ENCODE results near the gene KARS1. TPM values are rescaled to one million over a fixed set of nuclear protein-coding genes. Genes with fewer than 3 reads are reported as not detected.

The KARS1 gene
- total RNA-seq, 1 experiment from 2014 or later, result 119 TPM

- Histone ChIP-seq H3K9me3 (ENCODE audit: control insufficient read depth, insufficient read depth, low read depth, low read length) (no peaks in the 10 kb centered on the region), H3K27me3 (ENCODE audit: control insufficient read depth, insufficient read depth, low read length) (no peaks in the 10 kb centered on the region), H3K27ac (ENCODE audit: low read length) (no peak overlapping the region), H3K36me3 (ENCODE audit: control insufficient read depth, insufficient read depth, low read length) (no peaks in the 10 kb centered on the region), H3K4me1 (ENCODE audit: control insufficient read depth, insufficient read depth, low read length) (no peaks in the 10 kb centered on the region), H3K4me3 (ENCODE audit: low read depth in 2 of 2, low read length in 2 of 2) (no peak overlapping the region)
- ATAC-seq, result no peak
- TF ChIP-seq POLR2AphosphoS5 (IDR thresholded peaks at IDR 0.05; ENCODE audit: low read depth, low read length) (no peak), SIN3A (IDR thresholded peaks at IDR 0.05; ENCODE audit: borderline replicate concordance, insufficient read depth, low read depth, low read length) (no peak), TCF7L2 (IDR thresholded peaks at IDR 0.05; ENCODE audit: low read depth, low read length) (no peak), CTCF (IDR thresholded peaks at IDR 0.05) (no peak), REST (IDR thresholded peaks at IDR 0.05; ENCODE audit: insufficient read depth in 1 of 2, low read depth in 2 of 2, low read length in 1 of 2) (no peak)
- ChIA-PET POLR2A (no interaction called here), CTCF (no interaction called here)
- in situ Hi-C loops (cut with HindIII; ENCODE audit: low pct_unique_long_range_greater_than_20kb, low sequenced_read_pairs) (no loop called here), intact Hi-C loops (cut with micrococcal nuclease; ENCODE audit: unreplicated experiment) (no loop called here)
- BruUV-seq (replicated peaks), result no TSS peak
- DNase-seq (ENCODE audit: low read depth, low spot score), result no peak
Observed at GRCh38 chr16:75589306-75589705, 58.2 kb downstream of the KARS1 start.

- no peaks in the 10 kb centered on the region for H3K9me3 ChIP-seq (ENCODE audit: control insufficient read depth, insufficient read depth, low read depth, low read length)
- no peak overlapping the region for H3K4me3 ChIP-seq (ENCODE audit: low read depth in 2 of 2, low read length in 2 of 2)
- ATAC-seq (no peak), DNase-seq (ENCODE audit: low read depth, low spot score) (no peak)
- no peaks in the 10 kb centered on the region for H3K4me1 ChIP-seq (ENCODE audit: control insufficient read depth, insufficient read depth, low read length)
- no TSS peak for BruUV-seq (replicated peaks)
- TF ChIP-seq TCF7L2 (IDR thresholded peaks at IDR 0.05; ENCODE audit: low read depth, low read length) (no peak), SIN3A (IDR thresholded peaks at IDR 0.05; ENCODE audit: borderline replicate concordance, insufficient read depth, low read depth, low read length) (no peak), CTCF (IDR thresholded peaks at IDR 0.05) (no peak), POLR2AphosphoS5 (IDR thresholded peaks at IDR 0.05; ENCODE audit: low read depth, low read length) (no peak), REST (IDR thresholded peaks at IDR 0.05; ENCODE audit: insufficient read depth in 1 of 2, low read depth in 2 of 2, low read length in 1 of 2) (no peak)
- in situ Hi-C loops (cut with HindIII; ENCODE audit: low pct_unique_long_range_greater_than_20kb, low sequenced_read_pairs) (no loop called here), intact Hi-C loops (cut with micrococcal nuclease; ENCODE audit: unreplicated experiment) (no loop called here)
- H3K36me3 ChIP-seq (ENCODE audit: control insufficient read depth, insufficient read depth, low read length), result no peaks in the 10 kb centered on the region
- no peak overlapping the region for H3K27ac ChIP-seq (ENCODE audit: low read length)
- no peaks in the 10 kb centered on the region for H3K27me3 ChIP-seq (ENCODE audit: control insufficient read depth, insufficient read depth, low read length)
- POLR2A ChIA-PET, result interaction anchor here (0.5 kb wide), 1 partner anchor 45 kb away, joined by 3 read pairs; no protein-coding TSS in a partner anchor
- CTCF ChIA-PET, result no interaction called here
Observed at GRCh38 chr16:75588716-75589115, 58.7 kb downstream of the KARS1 start.
